K562 (cell line): Measurements from ENCODE around the gene CEP131. TPM values are rescaled to one million over a fixed set of nuclear protein-coding genes. Genes with fewer than 3 reads are reported as not detected.
A peak's percentile ranks its signal among the peaks of the same experiment; 100 is the strongest.

ENCODE experiments used
- CBX1 ChIP-seq: sonication (generic); IDR thresholded peaks from 2 replicates; pipeline ENCODE4 v1.6.1; 2016; ENCODE audit warnings: antibody characterized with exemption, low read depth, mild to moderate bottlenecking
- CREB1 ChIP-seq, 2 experiments: sonication (generic) in 1 of 2; formaldehyde crosslinking in 1 of 2; IDR thresholded peaks; 2 replicates each; pipeline versions ENCODE4 v1.6.1 to v1.8.0; 2012 to 2022; ENCODE audit warnings: inconsistent platforms in 1 of 2, mild to moderate bottlenecking in 1 of 2, missing genetic modification reagents in 1 of 2, moderate library complexity in 1 of 2
- ELF2 ChIP-seq: fragments of 250-450 bp; sonication (Bioruptor Pico); IDR thresholded peaks from 2 replicates; pipeline ENCODE4 v1.5.0; 2021; ENCODE audit warnings: mild to moderate bottlenecking
- EWSR1 ChIP-seq: fragments of 450-650 bp; IDR thresholded peaks from 2 replicates; pipeline ENCODE4 v1.6.1; 2018; ENCODE audit warnings: borderline replicate concordance, mild to moderate bottlenecking, low read depth, moderate library complexity; ENCODE audit not compliant: partially characterized antibody
- GTF2A2 ChIP-seq: IDR thresholded peaks from 2 replicates; pipeline ENCODE4 v1.6.1; 2016; ENCODE audit warnings: mild to moderate bottlenecking, missing genetic modification characterization, missing compliant biosample characterization
- HDAC6 ChIP-seq: IDR thresholded peaks from 2 replicates; pipeline ENCODE4 v1.6.1; 2012; ENCODE audit warnings: low read depth, mild to moderate bottlenecking, control low read depth, inconsistent platforms, low read length, moderate library complexity
- NR4A1 ChIP-seq, 2 experiments: fragments of 250-450 bp in 1 of 2; fragments of 450-650 bp in 1 of 2; sonication (Bioruptor Pico) in 1 of 2; IDR thresholded peaks; 2 replicates each; pipeline versions ENCODE4 v1.4.0 to v1.6.1; 2016 to 2020; ENCODE audit warnings: mild to moderate bottlenecking in 2 of 2, missing compliant biosample characterization in 1 of 2, missing genetic modification characterization in 1 of 2, moderate library complexity in 1 of 2
- PHTF2 ChIP-seq: fragments of 250-450 bp; sonication (Bioruptor Pico); IDR thresholded peaks from 2 replicates; pipeline ENCODE4 v1.5.0; 2021; ENCODE audit warnings: mild to moderate bottlenecking
- RNF2 ChIP-seq: sonication (generic); IDR thresholded peaks from 2 replicates; pipeline ENCODE4 v1.6.1; 2016
- SMARCE1 ChIP-seq: fragments of 450-650 bp; IDR thresholded peaks from 2 replicates; pipeline ENCODE4 v1.7.1; 2016; ENCODE audit warnings: mild to moderate bottlenecking
- TAF15 ChIP-seq: fragments of 200-400 bp; formaldehyde crosslinking; IDR thresholded peaks from 2 replicates; pipeline ENCODE4 v1.6.1; 2017; ENCODE audit warnings: mild to moderate bottlenecking, low read depth, low read length, moderate library complexity
- THRB ChIP-seq: fragments of 450-650 bp; formaldehyde crosslinking; conservative IDR thresholded peaks from 2 replicates; pipeline ENCODE4 v1.4.0; 2022; ENCODE audit warnings: mild to moderate bottlenecking, missing genetic modification characterization
- VEZF1 ChIP-seq: fragments of 200-800 bp; sonication (Bioruptor generic); IDR thresholded peaks from 2 replicates; pipeline ENCODE4 v1.6.1; 2017; ENCODE audit warnings: missing genetic modification characterization, missing compliant biosample characterization
- XRCC5 ChIP-seq: fragments of 200-400 bp; formaldehyde crosslinking; IDR thresholded peaks from 2 replicates; pipeline ENCODE4 v1.6.1; 2017; ENCODE audit warnings: low read depth, mild to moderate bottlenecking, low read length
- ZSCAN32 ChIP-seq: fragments of 450-650 bp; formaldehyde crosslinking; IDR thresholded peaks from 2 replicates; pipeline ENCODE4 v1.4.0; 2020; ENCODE audit warnings: mild to moderate bottlenecking, moderate library complexity
- polyA plus RNA-seq, 8 experiments: library from polyadenylated mRNA; depleted of rRNA in 4 of 8; stranded (reverse) in 5 of 8; unstranded in 3 of 8; fragments of >200 nt; fragmentation: Nextera tagmentation in 2 of 8; fragmentation: Illumina TruSeq in 1 of 8; extraction: Ambion mirVana in 2 of 8; extraction: Trizol in 1 of 8; gene quantifications; 2 replicates each; pipeline versions ENCODE4 v1.2.1 to v1.2.3, GENCODE V29; 2011 to 2014; ENCODE audit warnings: inconsistent platforms in 1 of 8, missing spikeins in 1 of 8
- total RNA-seq, 7 experiments: library from RNA; depleted of rRNA in 6 of 7; stranded (reverse); fragments of >200 nt in 6 of 7; fragmentation: Illumina TruSeq in 2 of 7; extraction: Trizol in 2 of 7; gene quantifications; 2 replicates each; pipeline versions ENCODE4 v1.2.1 to v1.2.3, GENCODE V29; 2011 to 2021; ENCODE audit warnings: low replicate concordance in 1 of 7
- TF ChIP-seq, protein P1 (sequence below): fragments of 250-450 bp; sonication (Bioruptor Pico); IDR thresholded peaks from 2 replicates; pipeline ENCODE4 v1.6.1; 2021; ENCODE audit warnings: mild to moderate bottlenecking

Gene CEP131
- total and polyA plus RNA-seq, 9 of the 15 experiments (the other 6 are each of a cell fraction or from before 2014, with no cell fraction given) = 0.24 to 21.2 (median 2.3) TPM

DNA sequence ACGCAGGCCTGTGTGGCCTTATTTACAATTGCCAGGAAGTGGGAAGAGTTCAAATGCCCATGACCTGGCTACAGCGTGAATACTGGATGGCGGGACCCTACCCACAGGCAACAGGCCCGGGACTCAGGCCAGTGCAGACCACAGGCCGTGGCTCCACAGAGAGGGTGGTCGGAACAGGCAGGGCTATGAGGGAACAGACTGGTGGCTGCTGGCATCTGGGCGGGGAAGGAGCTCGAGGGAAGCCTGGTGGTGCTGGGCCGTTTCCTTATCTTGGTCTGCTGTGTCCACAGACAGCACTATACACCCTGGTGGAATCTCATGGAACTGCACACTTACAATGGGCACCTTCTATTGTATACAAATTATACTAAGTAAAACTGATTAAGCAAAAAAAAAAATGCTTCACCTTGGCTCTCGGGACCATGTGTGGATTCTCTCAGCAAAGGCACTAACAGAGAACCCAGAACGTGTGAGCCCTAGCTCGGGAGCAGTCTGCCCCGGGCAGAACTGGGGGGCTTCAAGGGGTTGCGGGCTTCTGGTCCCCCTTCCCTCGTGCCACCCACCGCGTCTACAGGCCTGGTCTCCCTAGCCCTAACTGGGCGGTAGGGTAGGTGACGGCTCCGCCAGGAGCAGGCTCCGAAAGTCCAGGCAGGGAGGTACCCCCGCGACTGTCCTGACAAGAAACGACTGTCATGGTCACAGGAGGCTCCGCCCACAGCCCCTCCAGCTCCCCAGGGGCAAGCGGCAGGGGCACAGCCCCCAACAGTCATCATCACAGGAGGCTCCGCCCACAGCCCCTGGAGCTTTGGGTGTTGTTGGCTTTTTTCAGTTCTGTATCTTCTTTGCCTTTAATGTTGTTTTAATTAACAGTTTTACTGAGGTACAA, 21.8 kb downstream of the CEP131 start (continued):
- TF ChIP-seq THRB (CRISPR knock-in tag) (no peak), CREB1 (IDR thresholded peaks at IDR 0.05) (no peak), CREB1 (CRISPR knock-in tag; IDR thresholded peaks at IDR 0.05) (no peak), TAF15 (no peak), HDAC6 (no peak), SMARCE1 (no peak), NR4A1 (CRISPR knock-in tag; IDR thresholded peaks at IDR 0.05) (no peak), NR4A1 (tag; IDR thresholded peaks at IDR 0.05) (no peak), EWSR1 (no peak), RNF2 (no peak), XRCC5 (no peak), GTF2A2 (tag) (no peak), ELF2 (CRISPR knock-in tag) (no peak), PHTF2 (CRISPR knock-in tag) (no peak), VEZF1 (0 out of 2 replicates have a peak, but pooled peaks have one; percentile 18), CBX1 (no peak), ZSCAN32 (CRISPR knock-in tag) (no peak)
- TF ChIP-seq, protein P1, sequence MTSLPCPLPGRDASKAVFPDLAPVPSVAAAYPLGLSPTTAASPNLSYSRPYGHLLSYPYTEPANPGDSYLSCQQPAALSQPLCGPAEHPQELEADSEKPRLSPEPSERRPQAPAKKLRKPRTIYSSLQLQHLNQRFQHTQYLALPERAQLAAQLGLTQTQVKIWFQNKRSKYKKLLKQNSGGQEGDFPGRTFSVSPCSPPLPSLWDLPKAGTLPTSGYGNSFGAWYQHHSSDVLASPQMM (CRISPR knock-in tag) = no peak
